ENCODE results near the gene C2CD4C.
"Not testable (repeated sequence)": the region's sequence is repeated elsewhere in the genome, so short reads cannot be mapped to it uniquely, and the experiment has no call there.

The C2CD4C gene

DNA sequence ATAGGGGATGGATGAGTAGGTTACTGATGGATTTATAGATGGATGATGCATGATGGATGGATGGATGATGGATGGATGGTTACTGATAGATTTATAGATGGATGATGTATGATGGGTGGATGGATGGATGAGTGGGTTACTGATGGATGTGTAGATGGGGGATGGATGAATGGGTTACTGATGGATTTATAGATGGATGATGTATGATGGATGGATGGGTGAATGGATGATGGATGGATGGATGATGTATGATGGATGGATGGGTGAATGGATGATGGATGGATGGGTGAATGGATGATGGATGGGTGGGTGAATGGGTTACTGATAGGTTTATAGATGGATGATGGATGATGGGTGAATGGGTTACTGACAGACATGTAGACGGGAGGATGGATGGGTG lies 6.3 kb upstream of the C2CD4C start:
- DNase-seq (ENCODE audit: low read depth in 2 of 2), result no peak

DNA sequence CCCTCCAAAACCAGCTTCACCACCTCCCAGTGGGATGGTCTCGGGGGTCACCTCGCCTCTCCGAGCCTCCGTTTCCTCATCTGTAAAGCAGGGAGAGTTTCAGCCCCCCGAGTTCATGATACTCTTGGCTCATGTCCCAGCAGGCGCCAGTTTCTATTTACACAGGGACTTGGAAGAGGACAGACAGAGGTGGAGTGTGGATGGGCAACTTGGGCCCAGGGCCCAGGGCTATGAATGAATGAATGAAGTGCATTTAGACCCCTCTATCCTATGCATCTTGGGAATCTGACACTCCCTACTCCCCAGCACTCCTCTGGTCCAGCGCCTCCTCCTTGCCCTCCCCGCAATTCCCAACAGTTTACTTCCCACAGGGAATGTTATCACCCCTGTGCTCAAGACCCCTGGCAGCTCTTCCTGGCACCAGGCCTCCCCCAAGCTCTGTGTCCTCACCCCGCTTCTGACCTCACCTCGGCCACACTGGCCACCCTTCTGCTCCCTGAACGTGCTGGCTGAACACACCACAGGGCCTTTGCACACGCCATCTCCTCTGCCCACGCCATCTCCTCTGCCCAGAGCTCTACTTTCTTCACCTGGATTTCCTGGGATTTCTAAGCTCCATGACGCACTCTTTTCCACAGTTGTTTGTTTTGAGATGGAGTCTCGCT lies 4.9 kb upstream of the C2CD4C start:
- DNase-seq (ENCODE audit: low read depth in 2 of 2), result no peak

DNA sequence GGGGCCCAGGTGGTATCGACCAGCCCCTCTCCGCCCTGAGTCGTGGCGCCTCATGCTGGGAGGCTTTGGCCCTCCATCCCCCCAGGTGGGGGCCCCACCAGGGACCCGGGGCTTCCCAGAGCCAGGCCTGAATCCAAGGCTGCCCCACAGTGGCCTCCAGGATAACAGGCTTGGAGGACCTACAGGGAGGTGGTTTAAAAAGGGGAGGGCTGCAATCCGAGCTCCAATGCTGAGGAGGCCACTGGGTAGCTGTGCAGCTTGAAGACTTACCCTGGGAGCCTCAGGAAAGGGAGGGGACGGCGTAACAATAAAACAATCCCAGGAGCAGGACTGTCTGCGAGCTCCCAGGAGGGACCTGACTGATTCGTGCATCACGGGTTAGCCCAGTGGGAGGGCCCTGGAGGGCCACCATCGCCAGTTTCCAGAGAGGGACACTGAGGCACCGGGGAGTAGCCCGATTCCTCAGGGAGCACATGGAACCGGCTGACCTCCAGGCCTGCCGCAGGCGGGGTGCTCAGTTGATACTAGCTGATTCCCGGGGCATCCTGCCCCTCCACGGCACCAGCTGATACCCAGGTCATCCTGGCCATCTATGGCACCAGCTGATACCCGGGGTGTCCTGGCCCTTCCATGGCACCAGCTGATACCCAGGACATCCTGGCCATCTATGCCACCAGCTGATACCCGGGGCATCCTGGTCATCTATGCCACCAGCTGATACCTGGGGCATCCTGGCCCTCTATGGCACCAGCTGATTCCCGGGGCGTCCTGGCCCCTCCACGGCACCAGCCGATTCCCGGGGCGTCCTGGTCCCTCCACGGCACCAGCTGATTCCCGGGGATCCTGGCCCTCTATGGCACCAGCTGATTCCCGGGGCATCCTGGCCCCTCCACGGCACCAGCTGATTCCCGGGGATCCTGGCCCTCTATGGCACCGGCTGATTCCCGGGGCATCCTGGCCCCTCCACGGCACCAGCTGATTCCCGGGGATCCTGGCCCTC lies 3.7 kb upstream of the C2CD4C start:
- DNase-seq (ENCODE audit: low read depth in 2 of 2), result no peak

DNA sequence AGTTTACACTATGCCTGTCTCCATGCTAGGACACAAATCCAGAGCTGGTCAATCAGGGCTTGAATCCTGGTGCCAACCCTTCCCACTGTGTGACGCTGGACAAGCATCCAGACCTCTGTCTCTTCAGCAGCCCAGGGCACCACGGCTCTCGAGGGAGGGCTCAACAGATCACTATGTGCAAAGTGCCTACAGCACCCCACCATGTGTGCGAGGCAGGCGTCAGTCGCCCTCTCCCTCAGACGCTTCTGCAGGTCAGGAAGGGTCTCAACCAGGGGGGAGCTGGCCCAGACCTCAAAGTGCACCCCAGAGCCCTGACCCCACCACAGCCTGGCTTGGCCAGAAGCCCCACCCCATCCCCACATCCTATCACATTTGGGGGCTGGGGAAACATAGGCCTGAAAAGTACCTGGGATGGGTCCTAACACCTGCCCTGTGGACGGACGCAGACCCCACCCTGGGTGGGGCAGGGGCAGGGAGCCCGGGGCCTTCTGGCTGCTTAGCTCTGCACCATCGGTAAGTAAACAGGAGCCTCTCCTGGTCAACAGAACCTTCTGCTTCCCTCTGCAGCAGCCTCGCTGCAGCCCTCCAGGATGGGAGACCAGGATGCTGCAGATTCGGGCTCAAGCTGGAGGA lies 2.9 kb upstream of the C2CD4C start:
- DNase-seq (ENCODE audit: low read depth in 2 of 2), result no peak

DNA sequence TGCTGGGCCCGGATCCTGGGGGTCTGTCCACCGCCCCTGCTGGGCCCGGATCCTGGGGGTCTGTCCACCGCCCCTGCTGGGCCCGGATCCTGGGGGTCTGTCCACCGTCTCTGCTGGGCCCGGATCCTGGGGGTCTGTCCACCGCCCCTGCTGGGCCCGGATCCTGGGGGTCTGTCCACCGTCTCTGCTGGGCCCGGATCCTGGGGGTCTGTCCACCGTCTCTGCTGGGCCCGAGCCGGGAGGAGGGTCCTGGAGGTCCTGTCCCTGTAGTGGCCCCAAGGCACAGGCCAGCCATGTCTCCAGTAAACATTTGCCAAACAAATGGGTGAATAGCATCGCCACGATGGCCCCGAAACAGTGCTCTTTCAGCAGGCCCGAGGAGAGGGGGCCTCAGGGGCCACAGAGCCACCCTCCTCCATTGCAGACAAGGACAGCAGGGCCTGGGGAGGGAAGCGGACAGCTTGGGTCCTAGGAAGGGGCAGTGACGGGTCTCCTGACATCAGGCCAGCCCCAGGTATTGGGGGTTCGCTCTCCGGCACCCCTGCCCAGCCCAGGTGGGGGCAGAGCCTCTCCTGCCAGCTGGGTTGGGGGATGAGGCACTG lies 2.3 kb upstream of the C2CD4C start:
- not testable (repeated sequence) for DNase-seq (ENCODE audit: low read depth in 2 of 2)

DNA sequence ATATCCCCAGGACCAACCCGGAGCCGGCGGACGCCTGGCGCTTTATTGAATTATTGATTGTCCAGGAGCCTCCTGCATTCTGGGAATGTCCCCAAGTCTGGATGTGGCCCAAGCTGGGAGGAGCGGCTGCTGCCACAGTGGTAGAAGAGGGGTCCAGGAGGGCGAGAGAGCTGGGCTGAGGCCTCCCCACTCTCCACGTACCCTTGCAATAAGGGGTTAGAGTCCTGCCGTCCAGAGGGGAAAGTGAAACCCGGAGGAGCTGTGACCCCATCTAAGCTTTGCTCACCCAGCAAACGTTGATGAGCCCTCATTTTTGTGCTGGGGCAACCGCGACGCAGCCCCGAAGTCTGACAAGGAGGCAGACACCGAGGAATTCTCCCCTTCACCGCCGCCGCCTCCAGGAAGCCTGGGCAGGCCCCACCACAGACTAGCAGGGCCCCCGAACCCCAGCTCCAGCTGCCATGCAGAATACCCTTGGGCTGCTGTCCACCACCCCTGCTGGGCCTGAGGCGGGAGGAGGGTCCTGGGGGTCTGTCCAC lies 1.4 kb upstream of the C2CD4C start:
- no peak for DNase-seq (ENCODE audit: low read depth in 2 of 2)

DNA sequence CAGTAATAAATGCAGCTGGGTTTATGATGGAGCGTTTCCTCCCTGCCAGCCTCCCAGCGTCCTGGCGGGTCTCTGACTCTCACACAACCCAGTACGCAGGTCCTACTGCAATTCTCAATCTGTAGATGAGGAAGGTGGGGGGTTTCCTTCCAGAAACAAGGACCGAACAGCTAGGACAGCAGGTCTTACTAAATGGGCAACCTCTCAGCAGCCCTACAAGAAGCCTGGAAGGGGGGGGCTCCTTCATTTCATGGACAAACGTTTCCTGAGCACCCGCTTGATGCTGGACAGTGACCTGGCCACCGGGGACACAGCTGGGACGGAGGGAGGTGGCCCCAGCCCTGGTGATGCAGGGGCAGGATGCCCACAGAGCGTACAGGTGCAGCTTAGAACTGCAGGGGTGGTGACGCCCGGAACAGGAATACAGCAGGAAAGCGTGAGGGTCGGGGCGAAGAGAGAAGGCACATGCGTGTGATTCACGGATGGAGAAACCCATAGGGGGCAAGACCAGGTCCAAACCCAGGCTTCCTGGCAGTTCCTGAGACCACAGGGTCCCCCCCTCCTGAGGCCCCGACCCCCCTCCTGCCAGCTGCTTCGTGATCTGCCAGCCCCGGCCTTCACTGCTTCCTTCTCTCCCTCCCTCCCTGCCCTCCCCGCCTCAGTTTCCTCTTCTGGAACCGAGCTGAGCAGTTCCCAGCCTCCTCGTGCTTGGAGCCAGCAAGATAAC lies 732 bp upstream of the C2CD4C start:
- DNase-seq (ENCODE audit: low read depth in 2 of 2), result no peak

DNA sequence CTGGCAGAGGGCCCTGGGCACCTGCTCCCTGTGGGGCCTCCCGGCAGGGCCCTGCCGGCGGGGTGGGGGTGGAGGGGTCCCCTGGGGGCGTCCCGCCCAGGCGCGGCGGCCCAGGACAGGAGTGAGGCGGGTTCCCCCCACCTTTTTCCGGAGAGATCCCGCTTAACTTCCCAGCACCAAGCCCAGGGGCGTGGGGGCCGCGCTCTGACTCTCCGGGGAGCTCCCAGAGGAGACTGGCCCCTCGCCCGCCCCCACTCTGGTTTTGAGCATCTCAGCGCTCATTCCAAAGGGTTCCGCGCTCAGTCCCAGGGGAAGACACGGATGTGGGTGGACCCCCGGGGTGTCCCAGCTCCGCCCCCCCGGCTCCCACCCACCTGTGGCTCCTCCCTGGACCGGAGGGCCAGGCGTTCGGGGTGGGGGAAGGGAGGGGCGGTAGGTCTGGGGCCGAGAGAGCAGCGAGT lies 476 bp downstream of the C2CD4C start:
- DNase-seq (ENCODE audit: low read depth in 2 of 2), result no peak

DNA sequence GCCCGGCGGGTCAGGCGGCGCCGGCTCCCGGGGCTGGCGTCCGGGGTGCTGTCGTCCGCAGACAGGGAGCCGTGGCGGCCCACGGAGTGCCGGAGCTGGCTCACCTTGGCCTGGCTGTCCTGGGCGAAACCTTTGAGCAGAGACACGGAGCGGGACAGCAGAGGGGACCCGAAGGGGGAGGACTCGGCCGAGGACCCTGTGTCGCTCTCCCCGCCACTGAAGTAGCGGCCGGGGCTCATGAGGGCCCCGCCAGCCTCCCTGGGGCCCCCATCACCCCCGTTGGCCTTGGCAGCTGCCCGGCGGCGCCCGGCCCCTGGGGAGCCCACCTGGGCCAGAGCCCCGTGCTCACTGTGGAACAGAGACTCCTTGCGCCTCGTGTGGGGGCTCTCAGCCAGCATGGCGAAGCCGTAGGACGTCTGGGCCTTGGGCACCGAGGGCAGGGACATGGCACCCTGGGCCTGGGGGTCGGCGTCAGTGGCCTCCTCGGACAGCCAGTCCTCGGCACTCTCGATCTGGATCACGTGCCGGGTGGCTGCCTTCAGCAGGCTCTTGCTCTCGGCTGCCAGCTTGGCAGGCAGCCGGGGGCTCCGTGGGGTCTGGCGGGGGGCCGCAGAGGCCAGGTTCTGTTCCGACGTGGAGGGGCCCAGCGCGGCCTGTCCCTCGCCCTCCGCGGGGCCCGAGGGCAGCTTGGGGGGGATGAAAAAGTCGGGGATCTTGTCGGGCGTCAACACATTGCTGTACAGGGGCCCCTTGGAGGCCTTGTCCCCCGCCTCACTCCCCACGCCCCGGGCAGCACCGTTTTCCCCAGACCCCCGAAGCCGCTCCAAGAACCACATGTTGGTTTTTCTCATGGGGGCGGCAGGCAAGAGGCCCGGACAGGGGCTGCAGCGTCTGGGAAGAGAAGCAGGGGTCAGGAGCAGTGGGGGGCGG lies 1.2 kb downstream of the C2CD4C start:
- no peak for DNase-seq (ENCODE audit: low read depth in 2 of 2)

DNA sequence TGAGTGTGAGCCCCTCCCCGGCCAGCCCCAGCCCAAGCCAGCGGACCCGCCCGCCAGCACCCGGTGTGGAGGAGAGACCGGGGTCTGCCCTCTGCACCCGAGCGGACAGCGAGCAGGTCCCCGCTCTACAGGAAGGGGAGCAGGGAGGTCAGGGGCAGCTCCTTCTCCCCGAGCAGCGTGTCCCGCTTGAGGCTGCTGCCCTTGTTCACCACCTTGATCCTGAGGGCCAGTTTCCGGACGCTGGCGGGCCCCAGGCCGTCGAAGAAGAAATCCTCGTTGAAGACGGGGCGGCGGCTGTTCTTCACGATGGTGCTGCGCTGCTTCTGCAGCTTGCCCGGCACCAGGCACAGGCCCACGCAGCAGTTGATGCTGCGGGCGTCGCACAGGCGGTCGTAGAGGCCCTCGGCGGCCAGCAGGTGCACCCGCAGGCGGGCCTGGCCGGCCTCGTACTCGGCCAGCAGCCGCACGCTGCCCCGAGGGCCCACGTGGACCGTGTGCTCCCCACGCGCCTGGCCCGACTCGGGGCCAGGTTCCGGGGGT lies 1.9 kb downstream of the C2CD4C start:
- DNase-seq (ENCODE audit: low read depth in 2 of 2), result no peak

DNA sequence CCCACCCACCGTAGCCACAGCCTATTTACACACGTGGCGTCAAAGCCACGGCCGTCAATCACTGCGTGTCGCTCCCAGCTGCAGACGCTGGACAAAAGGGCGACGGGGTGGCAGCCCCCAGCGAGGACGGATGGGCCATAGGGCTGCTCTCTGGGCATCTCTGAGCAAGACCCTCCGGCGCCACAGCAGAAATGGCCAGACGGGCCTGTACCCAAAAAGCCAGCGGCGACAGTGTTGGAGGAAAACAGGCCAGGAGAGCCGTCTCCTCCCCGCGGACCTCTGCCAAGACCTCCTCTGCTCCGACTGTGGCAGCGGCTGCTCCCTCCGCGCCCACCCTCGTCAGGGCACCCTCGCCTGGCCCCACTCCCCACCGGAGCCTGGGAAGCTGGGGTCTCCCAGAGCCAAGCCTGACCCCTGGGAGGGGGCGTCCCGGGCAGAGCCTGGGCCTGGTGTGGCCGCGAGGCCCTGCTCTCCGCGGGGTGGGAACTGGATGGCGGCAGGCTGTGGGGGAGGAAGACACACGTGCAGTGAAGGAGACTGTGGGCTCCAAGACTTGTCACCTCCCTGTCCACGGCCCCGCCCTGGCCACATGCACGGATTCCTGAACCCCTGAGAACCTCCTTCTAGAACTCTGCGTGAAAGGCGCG lies 2.7 kb downstream of the C2CD4C start:
- DNase-seq (ENCODE audit: low read depth in 2 of 2), result no peak

DNA sequence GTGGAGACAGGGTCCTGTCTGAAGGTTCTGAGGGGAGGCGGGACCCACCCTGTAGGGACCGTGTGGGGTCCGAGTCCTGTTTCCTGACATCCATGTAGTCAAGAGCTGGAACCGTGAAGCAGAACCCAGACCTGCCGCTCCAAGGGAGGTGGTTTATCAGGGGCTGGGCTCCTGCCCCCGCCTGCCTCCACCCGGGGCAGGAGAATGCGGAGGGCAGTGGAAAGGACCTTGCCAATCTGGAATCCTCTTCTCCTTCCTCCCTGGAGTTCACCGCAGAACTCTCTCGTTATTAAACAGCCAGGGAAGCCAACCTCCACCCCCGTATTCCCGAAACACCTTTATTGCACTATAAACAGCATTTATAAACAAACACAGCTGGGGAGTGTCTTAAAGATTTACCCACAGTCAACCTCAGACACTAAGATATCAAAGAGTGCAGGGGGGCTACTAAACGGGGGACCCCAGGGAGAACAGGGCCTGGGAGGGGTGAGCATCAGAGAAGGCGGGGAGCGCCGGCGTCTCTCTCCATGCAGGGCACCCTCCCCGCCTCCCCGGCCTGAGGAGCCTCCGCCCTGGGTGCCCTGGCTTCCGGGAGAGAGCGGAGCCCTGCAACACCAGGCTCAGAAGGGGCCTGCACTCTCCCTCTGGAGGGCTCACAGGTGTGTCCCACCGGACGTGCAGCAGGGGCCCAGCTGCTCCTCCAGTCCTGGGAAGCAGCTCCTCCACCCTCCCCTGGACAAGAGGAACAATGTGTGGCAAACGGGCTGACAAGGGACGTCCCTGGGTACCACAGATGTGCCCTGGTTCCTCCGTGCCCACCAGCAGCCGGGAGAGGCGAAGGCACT lies 3.6 kb downstream of the C2CD4C start:
- DNase-seq (ENCODE audit: low read depth in 2 of 2), result no peak

DNA sequence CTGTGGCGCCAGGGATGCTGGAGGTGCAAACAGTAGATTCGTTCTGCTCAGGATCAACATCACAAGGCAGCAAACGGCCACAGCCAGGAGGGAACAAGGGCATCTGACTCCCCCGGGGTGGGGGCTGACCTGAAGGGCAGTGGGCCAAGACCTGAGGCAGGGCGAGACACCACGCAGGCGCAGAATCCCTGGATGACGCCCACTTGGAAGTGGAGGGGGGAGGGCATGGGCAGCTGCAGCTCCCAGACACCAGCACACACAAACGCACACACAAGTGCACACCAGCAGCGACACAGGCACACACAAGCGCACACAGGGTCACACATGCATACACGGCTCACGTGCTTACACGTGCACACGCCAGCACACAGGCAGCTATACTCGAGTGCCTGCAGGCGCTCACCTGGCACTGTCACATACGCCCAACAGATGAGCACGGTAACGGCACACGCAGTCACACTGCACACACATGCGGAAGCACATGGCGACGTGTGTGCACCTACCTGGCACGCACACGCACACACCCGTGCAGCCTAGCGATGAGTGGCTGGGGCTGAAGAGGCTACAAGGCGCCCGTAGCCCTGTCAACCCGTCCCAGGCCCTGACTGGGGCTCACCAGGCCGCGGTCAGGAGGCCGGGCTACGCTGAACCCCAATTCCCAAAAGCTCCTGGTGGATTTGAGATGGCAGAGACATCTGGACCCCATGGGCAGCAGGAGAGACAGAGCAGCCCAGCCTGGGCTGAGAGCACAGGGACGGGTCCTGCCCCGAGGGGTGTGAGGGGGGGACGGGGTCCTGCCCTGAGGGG lies 5.5 kb downstream of the C2CD4C start:
- no peak for DNase-seq (ENCODE audit: low read depth in 2 of 2)

DNA sequence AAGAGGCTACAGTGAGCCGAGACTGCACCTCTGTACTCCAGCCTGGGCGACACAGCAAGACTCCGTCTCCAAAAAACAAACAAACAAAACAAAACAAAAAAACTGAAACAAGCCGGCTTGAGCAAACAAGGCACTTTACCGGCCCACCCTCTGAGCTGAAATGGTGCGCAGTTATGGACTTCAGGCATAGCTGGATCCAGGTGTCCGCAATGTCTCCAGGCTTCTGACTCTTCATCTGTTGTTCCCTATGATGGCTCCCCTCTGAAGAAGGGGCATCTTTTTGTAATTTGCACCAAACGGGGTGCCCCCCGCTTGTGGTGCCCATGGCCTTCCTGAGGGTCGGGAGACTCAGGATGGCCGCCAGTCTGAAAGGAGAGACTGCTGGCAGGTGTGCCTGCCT lies 6.2 kb downstream of the C2CD4C start:
- DNase-seq (ENCODE audit: low read depth in 2 of 2), result no peak

DNA sequence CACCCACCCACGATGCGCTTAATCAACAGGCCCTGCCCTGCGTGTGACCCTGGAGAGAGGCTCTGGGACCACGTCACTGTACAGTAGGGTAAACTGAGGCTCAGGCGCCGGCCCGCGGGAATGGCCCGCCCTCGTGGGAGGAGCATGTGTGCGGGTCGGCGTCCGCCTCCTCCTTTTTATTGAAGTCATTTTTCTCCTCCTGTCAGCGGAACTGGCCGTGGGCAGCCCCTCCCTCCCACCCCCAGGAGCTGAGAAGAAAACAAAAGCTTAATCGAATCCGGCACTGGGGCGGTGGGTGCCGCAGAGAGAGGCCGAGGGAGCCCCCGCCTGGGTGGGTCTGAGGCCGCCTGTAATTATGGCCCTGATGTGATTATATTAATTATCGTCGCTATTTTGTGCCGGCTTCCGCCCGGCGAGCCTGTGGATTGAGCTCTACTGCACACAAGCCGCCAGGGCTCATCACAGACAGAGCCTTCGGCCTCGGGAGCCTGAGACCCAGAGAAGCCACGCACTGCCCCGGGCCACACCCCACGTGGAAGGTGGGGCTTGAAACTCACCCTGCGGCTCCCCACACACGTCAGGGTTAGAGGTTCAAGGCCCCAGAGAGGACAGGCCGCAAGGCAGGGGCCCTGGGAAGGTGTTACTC lies 7.0 kb downstream of the C2CD4C start:
- no peak for DNase-seq (ENCODE audit: low read depth in 2 of 2)

DNA sequence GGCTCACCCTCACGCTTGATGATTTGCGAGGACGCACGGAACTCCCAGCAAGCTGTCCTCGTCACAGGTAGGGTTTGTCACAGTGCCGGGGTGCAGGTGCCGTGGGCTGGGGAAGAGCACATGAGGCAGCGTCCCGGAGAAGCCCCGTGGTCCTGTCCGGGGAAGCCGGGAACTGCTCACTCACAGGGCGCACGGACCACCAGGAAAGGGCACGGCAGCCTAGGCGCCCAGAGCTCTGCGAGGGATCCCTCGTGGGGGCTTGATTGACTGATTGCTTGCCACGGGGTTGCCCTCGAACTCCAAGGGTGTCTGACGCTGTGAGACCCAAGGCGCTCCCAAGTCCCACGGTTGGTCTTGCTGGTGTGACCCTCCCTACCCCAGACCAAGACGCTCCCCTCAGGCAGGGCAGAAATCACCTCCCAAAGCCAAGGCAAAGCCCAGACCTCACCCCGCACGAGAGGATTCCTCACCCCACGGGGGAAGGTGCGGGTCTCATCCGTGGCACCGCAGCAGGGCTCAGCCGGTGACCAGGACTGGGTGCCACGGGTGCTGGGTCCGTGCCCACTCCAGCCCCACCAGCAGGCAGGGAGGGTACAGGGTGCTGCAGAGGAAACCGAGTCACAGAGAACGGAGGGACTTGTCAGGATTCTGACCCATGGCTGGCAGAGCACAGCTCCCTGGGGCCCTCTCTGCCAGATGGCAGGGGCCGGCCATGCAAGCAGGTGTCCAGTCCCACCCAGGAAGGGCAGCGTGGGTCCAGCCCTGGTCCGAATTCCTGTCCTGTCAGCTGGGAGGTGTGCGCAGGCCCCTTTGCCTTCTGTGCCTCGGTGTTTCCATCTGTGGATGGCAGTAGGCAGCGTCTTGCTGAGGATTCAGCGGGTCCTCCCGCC lies 7.7 kb downstream of the C2CD4C start:
- DNase-seq (ENCODE audit: low read depth in 2 of 2), result no peak

Data from stimulated activated CD4-positive, alpha-beta T cell treated with anti-CD3 and anti-CD28 coated beads, Interleukin-1b, Interleukin-23, amount 100 ng/mL, for 1 hour (primary cell).